Activated CD8-positive, alpha-beta T cell treated with anti-CD3 and anti-CD28 coated beads for 36 hours (primary cell): ENCODE measurements around the gene ZBTB4. TPM values are rescaled to one million over a fixed set of nuclear protein-coding genes. Genes with fewer than 3 reads are reported as not detected.

Experiments used
- ATAC-seq: fragments of 200-7000 bp; cut with Tn5 transposase; one replicate; pipeline ENCODE4 v1.10.0; 2021; ENCODE audit warnings: mild to moderate bottlenecking, moderate library complexity
- CTCF ChIA-PET: fragments of 350-600 bp; sonication (Branson Sonifier 250); formaldehyde crosslinking; loops from one replicate; lab custom pipeline; 2021; ENCODE audit warnings: antibody characterized with exemption; lab: Charles Lee
- POLR2A ChIA-PET: fragments of 350-600 bp; sonication (Branson Sonifier 250); formaldehyde crosslinking; loops from one replicate; lab custom pipeline; 2021; ENCODE audit warnings: antibody characterized with exemption; lab: Charles Lee
- DNase-seq: peaks from one replicate; pipeline ENCODE4 v3.0.0-alpha.2; 2020
- H3K27ac Mint-ChIP-seq: one replicate; pipeline ENCODE4 v1.8.0; 2021; ENCODE audit warnings: mild to moderate bottlenecking, mixed read lengths
- H3K27me3 Mint-ChIP-seq: one replicate; pipeline ENCODE4 v1.8.0; 2021; ENCODE audit warnings: mixed read lengths
- H3K36me3 Mint-ChIP-seq: one replicate; pipeline ENCODE4 v1.8.0; 2021; ENCODE audit warnings: low read depth, mixed read lengths
- H3K4me1 Mint-ChIP-seq: one replicate; pipeline ENCODE4 v1.8.0; 2021; ENCODE audit warnings: low read depth, mixed read lengths
- H3K4me3 Mint-ChIP-seq: one replicate; pipeline ENCODE4 v1.8.0; 2021; ENCODE audit warnings: mild to moderate bottlenecking, moderate library complexity, mixed read lengths
- H3K9me3 Mint-ChIP-seq: one replicate; pipeline ENCODE4 v1.8.0; 2021; ENCODE audit warnings: mixed read lengths
- CTCF ChIP-seq: fragments of 200-600 bp; IDR thresholded peaks from one replicate; pipeline ENCODE4 v1.8.0; 2022; ENCODE audit warnings: antibody characterized with exemption, mild to moderate bottlenecking
- intact Hi-C: fragments of 100-400 bp; cut with micrococcal nuclease; formaldehyde crosslinking; loops from one replicate; pipeline ENCODE4 v1.10.0; 2022
- total RNA-seq, 2 experiments: library from RNA; stranded (reverse); gene quantifications; one replicate each; pipeline ENCODE4 v1.2.3, GENCODE V29; 2021

ZBTB4 gene
- total RNA-seq, 2 experiments from 2014 or later = 24.3 to 24.6 TPM

- peaks cover 5% of the 10 kb centered on the region for H3K36me3 Mint-ChIP-seq
- H3K4me1 Mint-ChIP-seq = peaks cover 7% of the 10 kb centered on the region
- no peaks in the 10 kb centered on the region for H3K27me3 Mint-ChIP-seq
- POLR2A ChIA-PET = interaction anchor here (0.9 to 1.5 kb wide), 2 partner anchors 30 to 52 kb away, joined by 3 to 7 read pairs; partner anchors contain the start of gene POLR2A
- ATAC-seq (no peak), DNase-seq (no peak)
- no peaks in the 10 kb centered on the region for H3K9me3 Mint-ChIP-seq
- no peak for TF ChIP-seq CTCF
- intact Hi-C loops = no loop called here
- no peak overlapping the region for H3K27ac Mint-ChIP-seq
- CTCF ChIA-PET = interaction anchor here (0.8 to 1.3 kb wide), 2 partner anchors 43 to 157 kb away, joined by 3 to 4 read pairs; no protein-coding TSS in a partner anchor
- H3K4me3 Mint-ChIP-seq = no peak overlapping the region
Observed at GRCh38 chr17:7432296-7432695, 47.1 kb downstream of the ZBTB4 start.

- ATAC-seq = no peak
- TF ChIP-seq CTCF = no peak
- intact Hi-C loops = no loop called here
- ChIA-PET POLR2A (interaction anchor here (1.5 to 1.9 kb wide), 2 partner anchors 53 to 256 kb away, joined by 4 to 7 read pairs; partner anchors contain the start of genes POLR2A and TP53), CTCF (interaction anchor here (1.2 kb wide), 1 partner anchor 75 kb away, joined by 4 read pairs; no protein-coding TSS in a partner anchor)
- no peaks in the 10 kb centered on the region for H3K27me3 Mint-ChIP-seq
- H3K36me3 Mint-ChIP-seq = no peaks in the 10 kb centered on the region
- no peak overlapping the region for H3K27ac Mint-ChIP-seq
- DNase-seq = no peak
- no peak overlapping the region for H3K4me3 Mint-ChIP-seq
- H3K9me3 Mint-ChIP-seq = no peaks in the 10 kb centered on the region
- peaks cover 2% of the 10 kb centered on the region for H3K4me1 Mint-ChIP-seq
Observed at GRCh38 chr17:7431231-7431630, 48.2 kb downstream of the ZBTB4 start.

- Mint-ChIP-seq H3K36me3 (no peaks in the 10 kb centered on the region), H3K27ac (no peak overlapping the region), H3K27me3 (no peaks in the 10 kb centered on the region), H3K4me3 (no peak overlapping the region), H3K9me3 (no peaks in the 10 kb centered on the region), H3K4me1 (no peaks in the 10 kb centered on the region)
- POLR2A ChIA-PET = interaction anchor here (1.9 kb wide), 1 partner anchor 257 kb away, joined by 4 read pairs; the partner anchor contains the start of gene TP53
- intact Hi-C loops = no loop called here
- no peak for DNase-seq
- CTCF ChIA-PET = no interaction called here
- ATAC-seq = no peak
- TF ChIP-seq CTCF = no peak
Observed at GRCh38 chr17:7429722-7430121, 49.7 kb downstream of the ZBTB4 start.

DNA sequence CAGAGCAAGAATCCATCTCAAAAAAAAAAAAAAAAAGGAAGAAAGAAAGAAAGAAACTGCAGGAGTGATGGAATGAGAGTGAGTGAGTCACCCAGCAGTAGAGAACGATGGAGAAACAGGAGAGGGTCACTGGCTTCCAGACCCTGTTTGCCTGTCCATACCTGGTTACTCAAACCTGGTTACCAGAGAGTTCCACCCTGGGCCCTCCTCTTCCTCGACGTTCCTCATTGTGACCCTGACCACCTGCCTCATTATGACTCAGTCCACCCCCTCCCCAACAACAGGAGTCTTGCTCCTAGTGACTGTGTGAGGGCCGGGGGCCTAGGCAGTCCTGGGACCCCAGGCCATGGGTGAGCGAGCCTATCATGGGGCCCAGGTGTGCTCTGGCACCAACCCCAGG, 50.9 kb downstream of the ZBTB4 start, which contains the start of gene SPEM3:
Gene SPEM3 (plus strand): TSS at position 301 of the 400 bp plus-strand sequence. CDS start 46 bp downstream, at position 347.
- H3K4me1 Mint-ChIP-seq = no peaks in the 10 kb centered on the region
- no peak within 1 kb of the TSS for H3K4me3 Mint-ChIP-seq
- no peak for DNase-seq
- no peak for TF ChIP-seq CTCF
- H3K27ac Mint-ChIP-seq = no peak within 1 kb of the TSS
- intact Hi-C loops = no loop called here
- POLR2A ChIA-PET = no interaction called here
- no peaks in the 10 kb centered on the region for H3K9me3 Mint-ChIP-seq
- H3K36me3 Mint-ChIP-seq = no peaks in the 10 kb centered on the region
- CTCF ChIA-PET = no interaction called here
- no peaks in the 10 kb centered on the region for H3K27me3 Mint-ChIP-seq
- no peak for ATAC-seq

DNA sequence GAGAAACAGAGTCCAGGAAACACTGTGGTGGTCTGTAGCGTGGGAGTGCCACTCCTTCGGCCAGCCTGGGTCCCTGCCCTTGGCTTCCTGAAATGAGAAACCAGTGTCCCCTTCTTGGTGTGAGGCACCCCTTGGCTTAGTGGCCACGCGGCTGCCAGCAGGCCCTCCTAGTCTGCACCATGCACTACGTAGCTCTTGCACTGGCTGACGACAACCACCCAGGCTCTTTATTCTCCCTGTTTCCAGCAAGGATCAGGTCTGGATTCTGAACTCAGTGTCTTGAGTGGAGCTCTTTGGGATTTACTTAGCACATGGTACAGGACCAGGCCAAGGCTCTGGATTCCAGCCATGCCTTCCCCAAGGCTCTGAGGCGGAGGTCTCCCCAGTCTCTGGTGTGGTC, 51.9 kb downstream of the ZBTB4 start:
- ChIA-PET CTCF (interaction anchor here (1.0 kb wide), 1 partner anchor 71 kb away, joined by 4 read pairs; no protein-coding TSS in a partner anchor), POLR2A (no interaction called here)
- Mint-ChIP-seq H3K4me1 (no peaks in the 10 kb centered on the region), H3K9me3 (no peaks in the 10 kb centered on the region), H3K27ac (no peak overlapping the region), H3K27me3 (no peaks in the 10 kb centered on the region), H3K4me3 (no peak overlapping the region), H3K36me3 (no peaks in the 10 kb centered on the region)
- intact Hi-C loops = no loop called here
- DNase-seq (no peak), ATAC-seq (no peak)
- no peak for TF ChIP-seq CTCF
